NCI-H1436 (cell line): ENCODE results near the gene TBX3.

Experiments used
- DNase-seq: peaks from one replicate; lab custom pipeline; 2025; lab: John Stamatoyannopoulos, UW

TBX3 gene

GRCh38 chr12:114627393-114627792 is 56.6 kb downstream of the TBX3 start:
- DNase-seq = no peak

GRCh38 chr12:114625294-114625851 is 58.6 kb downstream of the TBX3 start:
- peak; percentile 46 for DNase-seq

GRCh38 chr12:114623737-114624136 is 60.2 kb downstream of the TBX3 start:
- no peak for DNase-seq
